Activated CD4-positive, alpha-beta T cell treated with anti-CD3 and anti-CD28 coated beads for 36 hours (primary cell): Measurements from ENCODE around the gene RAI14. TPM values are rescaled to one million over a fixed set of nuclear protein-coding genes. Genes with fewer than 3 reads are reported as not detected.
"Not testable (repeated sequence)": the region's sequence is repeated elsewhere in the genome, so short reads cannot be mapped to it uniquely, and the experiment has no call there.

Experiments
- ATAC-seq: fragments of 200-7000 bp; cut with Tn5 transposase; one replicate; pipeline ENCODE4 v1.10.0; 2021; ENCODE audit warnings: mild to moderate bottlenecking, moderate library complexity
- CTCF ChIA-PET: fragments of 350-600 bp; sonication (Branson Sonifier 250); formaldehyde crosslinking; loops from one replicate; lab custom pipeline; 2021; ENCODE audit warnings: antibody characterized with exemption; lab: Charles Lee
- POLR2A ChIA-PET: fragments of 350-600 bp; sonication (Branson Sonifier 250); formaldehyde crosslinking; loops from one replicate; lab custom pipeline; 2021; ENCODE audit warnings: antibody characterized with exemption, inconsistent platforms; lab: Charles Lee
- DNase-seq: peaks from one replicate; pipeline ENCODE4 v3.0.0-alpha.2; 2020
- H3K27ac Mint-ChIP-seq: one replicate; pipeline ENCODE4 v1.8.0; 2021; ENCODE audit warnings: mixed read lengths
- H3K27me3 Mint-ChIP-seq: one replicate; pipeline ENCODE4 v1.8.0; 2021; ENCODE audit warnings: mixed read lengths
- H3K36me3 Mint-ChIP-seq: one replicate; pipeline ENCODE4 v1.8.0; 2021; ENCODE audit warnings: low read depth, mixed read lengths
- H3K4me1 Mint-ChIP-seq: one replicate; pipeline ENCODE4 v1.8.0; 2021; ENCODE audit warnings: mixed read lengths
- H3K4me3 Mint-ChIP-seq: one replicate; pipeline ENCODE4 v1.8.0; 2021; ENCODE audit warnings: mild to moderate bottlenecking, moderate library complexity, mixed read lengths
- H3K9me3 Mint-ChIP-seq: one replicate; pipeline ENCODE4 v1.8.0; 2021; ENCODE audit warnings: low read depth, mixed read lengths
- intact Hi-C, 2 experiments: fragments of 100-400 bp; cut with DNase I in 1 of 2; cut with micrococcal nuclease in 1 of 2; formaldehyde crosslinking; loops; one replicate each; pipeline versions ENCODE4 v1.14.2 to v1.15.1; 2022 to 2024; cut with DNase I, micrococcal nuclease
- total RNA-seq, 2 experiments: library from RNA; stranded (reverse); gene quantifications; one replicate each; pipeline ENCODE4 v1.2.3, GENCODE V29; 2021

The RAI14 gene
- total RNA-seq, 2 experiments from 2014 or later = 4.5 to 7.1 TPM

DNA sequence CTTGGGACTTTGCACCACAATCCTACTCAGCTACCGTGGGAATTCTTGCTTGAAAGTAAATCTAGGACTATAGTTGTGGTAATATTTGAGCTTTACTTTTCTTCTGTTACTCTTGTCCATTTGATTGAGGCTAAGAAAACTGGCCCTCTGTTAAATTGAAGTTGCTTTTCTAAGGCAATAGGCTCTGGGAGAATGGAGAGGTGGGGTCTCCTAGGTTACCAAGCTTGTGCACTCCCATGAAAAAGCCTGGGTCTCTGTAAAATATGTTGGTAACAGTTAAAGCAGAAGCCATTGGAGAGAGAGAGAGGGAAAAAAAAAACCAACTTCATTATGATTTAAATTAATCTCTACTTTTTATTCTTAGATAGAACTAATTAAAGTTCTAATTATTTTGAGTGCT is 68.6 kb downstream of the RAI14 start:
- no peak for ATAC-seq
- CTCF ChIA-PET = no interaction called here

DNA sequence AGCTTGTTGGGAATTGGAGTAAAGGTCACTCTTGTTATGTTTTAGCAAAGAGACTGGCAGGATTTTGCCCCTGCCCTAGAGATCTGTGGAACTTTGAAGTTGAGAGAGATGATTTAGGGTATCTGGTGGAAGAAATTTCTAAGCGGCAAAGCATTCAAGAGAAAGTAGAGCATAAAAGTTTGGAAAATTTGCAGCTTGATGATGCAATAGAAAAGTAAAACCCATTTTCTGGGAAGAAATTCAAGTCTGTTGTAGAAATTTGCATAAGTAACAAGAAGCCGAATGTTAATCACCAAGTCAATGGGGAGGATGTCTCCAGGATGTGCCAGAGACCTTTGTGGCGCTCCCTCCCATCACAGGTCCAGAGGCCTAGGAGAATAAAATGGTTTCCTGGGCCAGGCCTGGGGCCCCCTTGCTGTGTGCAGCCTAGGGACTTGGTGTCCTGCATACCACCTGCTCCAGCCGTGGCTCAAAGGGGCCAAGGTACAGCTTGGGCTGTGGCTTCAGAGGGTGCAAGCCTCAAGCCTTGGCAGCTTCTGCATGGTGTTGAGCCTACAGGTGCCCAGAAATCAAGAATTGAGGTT is 71.1 kb downstream of the RAI14 start:
- intact Hi-C loops = not testable (repeated sequence)

More for the DNA sequence above, 68.6 kb downstream of the RAI14 start:
- Mint-ChIP-seq H3K36me3 (peaks cover 5% of the 10 kb centered on the region), H3K4me3 (no peak overlapping the region), H3K4me1 (no peaks in the 10 kb centered on the region), H3K27ac (no peak overlapping the region), H3K9me3 (peaks cover 5% of the 10 kb centered on the region), H3K27me3 (peaks cover 13% of the 10 kb centered on the region)
- intact Hi-C loops = no loop called here
- POLR2A ChIA-PET = interaction anchor here (0.6 kb wide), 1 partner anchor 26 kb away, joined by 3 read pairs; no protein-coding TSS in a partner anchor
- no peak for DNase-seq

DNA sequence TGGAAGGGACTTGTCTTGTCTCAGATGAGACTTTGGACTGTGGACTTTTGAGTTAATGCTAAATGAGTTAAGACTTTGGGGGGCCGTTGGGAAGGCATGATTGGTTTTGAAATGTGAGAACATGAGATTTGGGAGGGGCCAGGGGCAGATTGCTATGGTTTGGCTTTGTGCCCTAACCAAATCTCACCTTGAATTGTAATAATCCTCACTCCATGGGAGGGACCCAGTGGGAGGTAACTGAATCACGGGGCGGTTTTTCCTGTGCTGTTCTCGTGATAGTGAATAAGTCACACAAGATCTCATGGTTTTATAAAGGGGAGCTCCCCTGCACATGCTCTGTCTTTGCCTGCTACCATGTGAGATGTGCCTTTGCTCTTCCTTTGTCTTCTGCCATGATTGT is 72.1 kb downstream of the RAI14 start:
- intact Hi-C loops = no loop called here
- H3K9me3 Mint-ChIP-seq = peaks cover 5% of the 10 kb centered on the region
- ChIA-PET POLR2A (no interaction called here), CTCF (interaction anchor here (0.5 kb wide), 1 partner anchor 868 kb away, joined by 3 read pairs; no protein-coding TSS in a partner anchor)
- H3K27ac Mint-ChIP-seq = no peak overlapping the region
- peaks cover 10% of the 10 kb centered on the region for H3K27me3 Mint-ChIP-seq
- peaks cover 5% of the 10 kb centered on the region for H3K36me3 Mint-ChIP-seq
- ATAC-seq = no peak
- H3K4me1 Mint-ChIP-seq = no peaks in the 10 kb centered on the region
- no peak for DNase-seq
- H3K4me3 Mint-ChIP-seq = no peak overlapping the region

More for the DNA sequence above, 71.1 kb downstream of the RAI14 start:
- H3K27me3 Mint-ChIP-seq, H3K36me3 Mint-ChIP-seq, H3K4me3 Mint-ChIP-seq, H3K4me1 Mint-ChIP-seq, H3K9me3 Mint-ChIP-seq, DNase-seq, ATAC-seq, POLR2A ChIA-PET, CTCF ChIA-PET, H3K27ac Mint-ChIP-seq: not testable (repeated sequence)

DNA sequence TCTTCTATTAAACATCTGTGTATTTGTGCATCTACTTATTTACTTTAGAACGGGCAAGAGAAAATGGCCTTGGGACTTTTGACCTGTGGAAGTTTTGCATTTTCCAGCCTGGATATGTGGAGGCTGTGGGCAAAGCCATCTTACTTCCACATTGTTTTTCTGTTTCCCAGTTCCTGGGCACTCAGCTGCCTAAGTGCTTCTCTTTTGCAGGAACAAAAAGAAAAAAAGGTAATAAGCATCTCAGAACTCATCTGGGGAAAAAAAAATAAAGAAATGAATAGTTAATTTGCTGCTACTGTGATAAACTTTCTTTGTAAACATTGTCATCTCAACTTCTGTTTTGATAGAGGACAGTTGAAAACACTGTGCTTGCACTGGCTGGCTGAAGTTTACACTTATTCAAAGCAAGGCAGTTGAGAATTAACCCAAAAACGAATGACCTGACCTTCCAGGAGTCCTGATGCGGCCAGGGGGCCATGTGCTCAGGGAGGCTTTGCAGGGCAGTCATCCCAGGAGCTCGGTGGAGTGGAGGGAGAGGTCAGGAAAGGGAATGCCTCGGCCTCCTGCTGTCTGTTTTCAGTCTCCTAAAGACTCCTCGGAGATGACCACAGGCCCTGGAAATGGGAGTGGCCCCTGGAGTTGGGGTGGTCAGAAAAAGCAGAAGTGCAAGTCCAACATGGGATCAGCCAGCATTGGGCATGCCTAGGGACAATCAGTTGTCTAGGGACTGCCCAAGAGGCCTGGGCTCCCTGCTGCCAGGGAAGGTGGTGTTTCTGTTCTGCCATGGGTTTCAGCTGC is 75.5 kb downstream of the RAI14 start:
- no peak overlapping the region for H3K27ac Mint-ChIP-seq
- peaks cover 2% of the 10 kb centered on the region for H3K9me3 Mint-ChIP-seq
- no peak overlapping the region for H3K4me3 Mint-ChIP-seq
- DNase-seq = no peak
- ChIA-PET POLR2A (no interaction called here), CTCF (no interaction called here)
- H3K36me3 Mint-ChIP-seq = peaks cover 5% of the 10 kb centered on the region
- H3K4me1 Mint-ChIP-seq = no peaks in the 10 kb centered on the region
- H3K27me3 Mint-ChIP-seq = peaks cover 7% of the 10 kb centered on the region
- intact Hi-C loops = no loop called here
- no peak for ATAC-seq

DNA sequence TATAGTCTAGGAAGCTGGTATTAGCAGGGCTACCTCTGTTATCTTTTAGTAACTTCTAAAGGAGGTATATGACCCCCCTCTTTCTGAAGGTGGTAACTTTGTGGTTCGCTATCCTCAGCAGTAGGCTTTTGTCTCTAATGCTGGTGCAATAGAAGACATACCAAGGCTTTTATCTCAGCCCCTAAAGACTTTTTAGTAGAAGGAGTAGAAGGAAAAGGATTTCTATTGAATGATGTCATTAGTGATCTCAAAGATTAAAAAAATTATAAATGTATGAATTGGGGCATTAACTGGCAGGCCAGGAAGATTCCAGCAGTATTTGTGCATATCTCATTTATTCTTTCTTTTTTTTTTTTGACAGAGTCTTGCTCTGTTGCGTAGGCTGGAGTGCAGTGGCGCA is 78.2 kb downstream of the RAI14 start:
- ChIA-PET CTCF (interaction anchor here (1.2 kb wide), 1 partner anchor 140 kb away, joined by 3 read pairs; no protein-coding TSS in a partner anchor), POLR2A (no interaction called here)

DNA sequence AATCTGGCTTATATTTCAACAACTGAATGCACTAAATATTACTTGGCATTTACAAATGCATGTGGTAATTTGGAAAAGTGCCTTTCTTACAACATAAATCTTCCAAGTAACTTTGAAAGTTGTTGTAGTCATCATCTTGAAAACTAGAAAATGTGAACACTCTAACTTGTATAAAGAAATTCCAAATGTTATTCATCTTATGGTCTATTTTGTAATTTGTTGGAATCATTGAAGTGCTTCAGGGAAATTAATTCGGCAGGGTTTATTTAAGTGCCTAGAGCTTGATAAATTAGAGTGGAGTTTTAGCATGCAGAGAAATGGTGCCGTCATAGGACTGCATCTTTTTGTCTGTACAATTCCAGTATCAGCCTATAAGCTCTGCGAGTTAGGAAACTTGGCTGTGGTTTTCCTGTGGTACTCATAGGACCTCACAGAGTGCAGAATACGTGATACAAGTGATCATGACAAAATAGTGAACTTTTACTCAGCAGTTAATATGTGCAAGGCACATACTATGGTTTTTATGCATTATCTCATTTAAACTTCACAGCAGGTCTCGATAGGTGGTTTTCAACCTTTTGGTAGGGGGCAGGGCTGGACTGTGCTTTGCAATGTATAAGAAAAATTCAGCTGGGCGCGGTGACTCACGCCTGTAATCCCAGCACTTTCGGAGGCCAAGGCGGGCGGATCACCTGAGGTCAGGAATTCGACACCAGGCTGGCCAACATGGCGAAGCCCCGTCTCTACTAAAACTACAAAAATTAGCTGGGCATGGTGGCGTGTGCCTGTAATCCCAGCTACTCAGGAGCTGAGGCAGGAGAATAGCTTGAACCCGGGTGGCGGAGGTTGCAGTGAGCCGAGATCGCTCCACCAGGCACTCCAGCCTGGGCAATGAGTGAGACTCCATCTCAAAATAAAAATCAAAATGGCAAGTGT is 79.6 kb downstream of the RAI14 start:
- Mint-ChIP-seq H3K9me3 (no peaks in the 10 kb centered on the region), H3K36me3 (no peaks in the 10 kb centered on the region), H3K27ac (no peak overlapping the region), H3K27me3 (no peaks in the 10 kb centered on the region), H3K4me3 (no peak overlapping the region), H3K4me1 (no peaks in the 10 kb centered on the region)
- ChIA-PET CTCF (interaction anchor here (0.7 to 1.2 kb wide), 3 partner anchors 19 to 139 kb away, joined by 3 read pairs; no protein-coding TSS in a partner anchor), POLR2A (no interaction called here)
- intact Hi-C loops = no loop called here
- ATAC-seq (no peak), DNase-seq (no peak)

More for the DNA sequence above, 78.2 kb downstream of the RAI14 start:
- no peak for ATAC-seq
- no peak overlapping the region for H3K27ac Mint-ChIP-seq
- intact Hi-C loops = no loop called here
- no peaks in the 10 kb centered on the region for H3K4me1 Mint-ChIP-seq
- no peak for DNase-seq
- H3K9me3 Mint-ChIP-seq = no peaks in the 10 kb centered on the region
- no peaks in the 10 kb centered on the region for H3K27me3 Mint-ChIP-seq
- no peak overlapping the region for H3K4me3 Mint-ChIP-seq
- H3K36me3 Mint-ChIP-seq = no peaks in the 10 kb centered on the region

GRCh38 chr5:34736445-34737115 is 80.5 kb downstream of the RAI14 start:
- intact Hi-C loops = no loop called here
- Mint-ChIP-seq H3K9me3 (no peaks in the 10 kb centered on the region), H3K4me3 (no peak overlapping the region), H3K27ac (no peak overlapping the region), H3K36me3 (no peaks in the 10 kb centered on the region), H3K4me1 (no peaks in the 10 kb centered on the region), H3K27me3 (no peaks in the 10 kb centered on the region)
- ATAC-seq (no peak), DNase-seq (no peak)
- CTCF ChIA-PET = interaction anchor here (0.7 kb wide), 1 partner anchor 20 kb away, joined by 3 read pairs; no protein-coding TSS in a partner anchor
- POLR2A ChIA-PET = no interaction called here

GRCh38 chr5:34737731-34738130 is 81.6 kb downstream of the RAI14 start:
- intact Hi-C loops = no loop called here
- no peaks in the 10 kb centered on the region for H3K4me1 Mint-ChIP-seq
- no peak overlapping the region for H3K4me3 Mint-ChIP-seq
- ChIA-PET POLR2A (no interaction called here), CTCF (interaction anchor here (1.4 kb wide), 1 partner anchor 35 kb away, joined by 3 read pairs; no protein-coding TSS in a partner anchor)
- no peaks in the 10 kb centered on the region for H3K27me3 Mint-ChIP-seq
- ATAC-seq (no peak), DNase-seq (no peak)
- no peaks in the 10 kb centered on the region for H3K9me3 Mint-ChIP-seq
- H3K27ac Mint-ChIP-seq = no peak overlapping the region
- H3K36me3 Mint-ChIP-seq = no peaks in the 10 kb centered on the region

DNA sequence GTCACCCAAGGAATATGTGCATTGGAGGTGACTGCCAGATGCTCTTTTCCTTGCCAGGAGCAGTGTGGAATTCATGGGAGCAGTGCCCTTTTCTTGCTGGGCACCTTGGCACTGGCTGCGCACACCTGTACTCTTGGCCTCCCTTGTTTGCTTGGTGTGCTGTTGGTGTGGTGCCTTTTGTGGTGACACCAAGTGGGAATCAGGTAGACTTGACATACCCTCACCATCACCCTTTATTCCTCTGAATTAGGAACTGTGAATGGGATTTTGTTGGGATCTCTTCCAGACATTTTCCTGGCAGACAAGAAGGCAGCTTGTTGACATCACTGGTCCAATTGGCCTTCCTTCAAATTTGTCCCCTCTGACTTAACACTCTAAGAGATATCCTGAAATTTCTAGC is 82.3 kb downstream of the RAI14 start:
- Mint-ChIP-seq H3K27ac (no peak overlapping the region), H3K9me3 (no peaks in the 10 kb centered on the region), H3K27me3 (no peaks in the 10 kb centered on the region), H3K4me3 (no peak overlapping the region), H3K4me1 (no peaks in the 10 kb centered on the region), H3K36me3 (no peaks in the 10 kb centered on the region)
- ChIA-PET POLR2A (no interaction called here), CTCF (interaction anchor here (1.4 kb wide), 1 partner anchor 35 kb away, joined by 3 read pairs; no protein-coding TSS in a partner anchor)
- intact Hi-C loops = no loop called here
- ATAC-seq = no peak
- DNase-seq = no peak

GRCh38 chr5:34740389-34740806 is 84.3 kb downstream of the RAI14 start:
- ChIA-PET POLR2A (no interaction called here), CTCF (no interaction called here)
- DNase-seq = no peak
- Mint-ChIP-seq H3K27ac (no peak overlapping the region), H3K9me3 (no peaks in the 10 kb centered on the region), H3K27me3 (no peaks in the 10 kb centered on the region), H3K36me3 (no peaks in the 10 kb centered on the region), H3K4me1 (no peaks in the 10 kb centered on the region), H3K4me3 (no peak overlapping the region)
- no peak for ATAC-seq
- intact Hi-C loops = no loop called here

GRCh38 chr5:34742061-34742460 is 85.9 kb downstream of the RAI14 start:
- Mint-ChIP-seq H3K27me3 (no peaks in the 10 kb centered on the region), H3K4me1 (no peaks in the 10 kb centered on the region), H3K4me3 (no peak overlapping the region), H3K36me3 (no peaks in the 10 kb centered on the region), H3K27ac (no peak overlapping the region), H3K9me3 (no peaks in the 10 kb centered on the region)
- CTCF ChIA-PET = no interaction called here
- ATAC-seq = no peak
- no peak for DNase-seq
- intact Hi-C loops = no loop called here
- POLR2A ChIA-PET = no interaction called here
